Gastroesophageal sphincter (tissue), 4 donors: ENCODE data around the gene PLEKHA8. TPM values are rescaled to one million over a fixed set of nuclear protein-coding genes. Genes with fewer than 3 reads are reported as not detected.

Experiments
- ATAC-seq: fragments of 150-250 bp; one replicate; pipeline ENCODE4 v1.9.1; 2016; ENCODE audit warnings: mild to moderate bottlenecking, moderate library complexity
- H3K27ac ChIP-seq, 4 donors: fragments of 200-600 bp; sonication (generic) in 3 of 4; 1 replicate in 3 of 4; 2 replicates in 1 of 4; pipeline ENCODE4 v1.5.1; 2016 to 2019
- H3K27me3 ChIP-seq: fragments of 200-600 bp; sonication (generic); one replicate; pipeline ENCODE4 v1.5.1; 2019
- H3K36me3 ChIP-seq, 2 donors: fragments of 200-600 bp; sonication (generic); one replicate each; pipeline ENCODE4 v1.5.1; 2019; ENCODE audit warnings: control low read depth in 1 of 2
- H3K4me1 ChIP-seq, 3 donors: fragments of 200-600 bp; sonication (generic); 1 replicate in 2 of 3; 2 replicates in 1 of 3; pipeline ENCODE4 v1.5.1; 2016 to 2019; ENCODE audit warnings: control low read depth in 2 of 3
- H3K4me3 ChIP-seq, 2 donors: fragments of 200-600 bp; sonication (generic); one replicate each; pipeline ENCODE4 v1.5.1; 2019; ENCODE audit warnings: mild to moderate bottlenecking in 1 of 2, moderate library complexity in 1 of 2
- H3K9me3 ChIP-seq, 3 donors: fragments of 200-600 bp; sonication (generic); one replicate each; pipeline ENCODE4 v1.5.1; 2017 to 2019; ENCODE audit warnings: control low read depth in 2 of 3
- EP300 ChIP-seq: sonication (generic); formaldehyde crosslinking; IDR thresholded peaks from one replicate; pipeline ENCODE4 v1.6.1; 2017; ENCODE audit warnings: antibody characterized with exemption, mild to moderate bottlenecking
- POLR2A ChIP-seq, 2 donors: fragments of 450-650 bp; IDR thresholded peaks; one replicate each; pipeline ENCODE4 v1.6.1; 2017; ENCODE audit warnings: antibody characterized with exemption in 2 of 2, mild to moderate bottlenecking in 2 of 2, moderate library complexity in 1 of 2
- POLR2AphosphoS5 ChIP-seq: sonication (generic); formaldehyde crosslinking; IDR thresholded peaks from one replicate; pipeline ENCODE4 v1.6.1; 2017; ENCODE audit warnings: antibody characterized with exemption
- WGBS, 2 donors: methylation state at CpG; one replicate each; pipeline ENCODE4 v1.1.5; 2018; ENCODE audit warnings: low coverage in 1 of 2; 5-methylcytosine and 5-hydroxymethylcytosine counted together
- total RNA-seq, 4 donors: library from RNA; depleted of rRNA; stranded (reverse); fragments of >200 nt; gene quantifications; one replicate each; pipeline ENCODE4 v1.1.0, GENCODE V29; 2016
- TF ChIP-seq, protein P1 (sequence below), 4 experiments: fragments of 200-600 bp in 2 of 4; fragments of 450-650 bp in 2 of 4; sonication (generic) in 1 of 4; IDR thresholded peaks; one replicate each; pipeline ENCODE4 v1.5.1; 2017 to 2019; ENCODE audit warnings: antibody characterized with exemption in 4 of 4, mild to moderate bottlenecking in 2 of 4, moderate library complexity in 2 of 4

Gene PLEKHA8
- total RNA-seq, 4 donors from 2014 or later = 7.5 to 16.3 (median 11.4) TPM

DNA sequence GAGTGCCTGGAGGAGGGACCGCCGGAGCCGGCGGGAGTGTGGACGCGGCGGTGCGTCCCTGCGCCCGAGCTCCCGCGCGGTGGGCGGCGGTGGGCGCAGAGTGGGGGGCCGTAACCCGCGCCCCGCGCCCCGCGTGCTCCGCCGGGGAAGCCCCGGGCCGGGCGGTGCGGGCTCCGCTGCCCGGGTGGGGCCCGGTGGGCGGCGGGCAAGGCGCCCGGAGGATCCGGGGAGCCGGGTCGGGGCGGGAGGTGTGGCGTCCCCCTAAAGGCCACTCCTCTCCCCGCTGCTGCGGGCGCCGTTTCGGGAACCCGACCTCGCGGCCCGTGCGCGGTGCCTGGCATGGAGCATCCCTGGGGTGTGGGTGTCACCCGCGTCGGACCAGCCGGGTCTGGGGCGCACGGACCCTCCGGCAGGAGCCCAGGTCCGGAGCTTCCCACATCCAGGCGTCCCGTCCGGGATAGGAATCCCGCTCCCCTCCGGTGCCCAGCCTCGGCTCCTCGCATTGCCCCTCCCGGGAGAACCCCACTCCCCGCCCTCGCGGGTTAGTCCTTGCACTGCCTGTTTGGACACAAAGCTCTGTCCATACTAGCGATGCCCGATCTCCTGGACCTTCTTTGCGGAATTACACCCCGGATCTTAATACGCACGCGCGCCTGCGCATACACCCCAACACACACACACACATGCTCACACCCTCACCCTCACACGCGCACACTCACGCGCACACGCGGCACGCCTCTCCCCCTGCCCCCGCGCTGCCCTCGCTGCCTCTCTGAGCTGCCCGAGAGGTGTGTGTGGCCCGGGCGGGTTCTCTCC is 107.3 kb downstream of the PLEKHA8 start:
- peak; percentile 64 for TF ChIP-seq POLR2AphosphoS5
- peak in 1 of 2 donors; percentile 31 for TF ChIP-seq POLR2A (IDR thresholded peaks at IDR 0.05)
- TF ChIP-seq, protein P1, sequence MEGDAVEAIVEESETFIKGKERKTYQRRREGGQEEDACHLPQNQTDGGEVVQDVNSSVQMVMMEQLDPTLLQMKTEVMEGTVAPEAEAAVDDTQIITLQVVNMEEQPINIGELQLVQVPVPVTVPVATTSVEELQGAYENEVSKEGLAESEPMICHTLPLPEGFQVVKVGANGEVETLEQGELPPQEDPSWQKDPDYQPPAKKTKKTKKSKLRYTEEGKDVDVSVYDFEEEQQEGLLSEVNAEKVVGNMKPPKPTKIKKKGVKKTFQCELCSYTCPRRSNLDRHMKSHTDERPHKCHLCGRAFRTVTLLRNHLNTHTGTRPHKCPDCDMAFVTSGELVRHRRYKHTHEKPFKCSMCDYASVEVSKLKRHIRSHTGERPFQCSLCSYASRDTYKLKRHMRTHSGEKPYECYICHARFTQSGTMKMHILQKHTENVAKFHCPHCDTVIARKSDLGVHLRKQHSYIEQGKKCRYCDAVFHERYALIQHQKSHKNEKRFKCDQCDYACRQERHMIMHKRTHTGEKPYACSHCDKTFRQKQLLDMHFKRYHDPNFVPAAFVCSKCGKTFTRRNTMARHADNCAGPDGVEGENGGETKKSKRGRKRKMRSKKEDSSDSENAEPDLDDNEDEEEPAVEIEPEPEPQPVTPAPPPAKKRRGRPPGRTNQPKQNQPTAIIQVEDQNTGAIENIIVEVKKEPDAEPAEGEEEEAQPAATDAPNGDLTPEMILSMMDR (IDR thresholded peaks at IDR 0.05) = no peak
- TF ChIP-seq EP300 = no peak
- 0% methylated on average over 9 of the region's 93 CpGs; no CpG with 5 or more reads in 1 of the 2 donors for WGBS, 2 donors
- Histone ChIP-seq H3K36me3 (no peaks in the 10 kb centered on the region), H3K27ac (peak overlapping the region; percentile 89 to 99 (median 92)), H3K9me3 (no peaks in the 10 kb centered on the region), H3K4me3 (peak overlapping the region; percentile 78 to 96), H3K27me3 (no peaks in the 10 kb centered on the region), H3K4me1 (peaks cover 0 to 51% (median 13%) of the 10 kb centered on the region in 3 donors)
- ATAC-seq = peak; percentile 26

- Histone ChIP-seq H3K36me3 (no peaks in the 10 kb centered on the region), H3K27ac (peak overlapping the region; percentile 89 to 99 (median 92)), H3K4me1 (peaks cover 0 to 58% (median 13%) of the 10 kb centered on the region in 3 donors), H3K4me3 (peak overlapping the region; percentile 78 to 96), H3K27me3 (no peaks in the 10 kb centered on the region), H3K9me3 (no peaks in the 10 kb centered on the region)
- 5% methylated on average over 8 of the region's 36 CpGs; no CpG with 5 or more reads in 1 of the 2 donors for whole genome bisulfite sequencing, 2 donors
- no peak for ATAC-seq
- TF ChIP-seq, protein P1 (IDR thresholded peaks at IDR 0.05) = no peak
- TF ChIP-seq POLR2A (IDR thresholded peaks at IDR 0.05) = no peak
- no peak for TF ChIP-seq EP300
- no peak for TF ChIP-seq POLR2AphosphoS5
Measured at GRCh38 chr7:30136117-30136731, 108.0 kb downstream of the PLEKHA8 start.

GRCh38 chr7:30136743-30137485 is 108.7 kb downstream of the PLEKHA8 start:
- Histone ChIP-seq H3K4me1 (peaks cover 5 to 65% (median 13%) of the 10 kb centered on the region in 3 donors), H3K9me3 (no peaks in the 10 kb centered on the region), H3K27ac (peak overlapping the region in 3 of 4 donors; percentile 89 to 99 (median 93)), H3K4me3 (peak overlapping the region; percentile 78 to 96), H3K27me3 (no peaks in the 10 kb centered on the region), H3K36me3 (no peaks in the 10 kb centered on the region)
- no peak for ATAC-seq
- 73 to 79% methylated on average over 3 to 5 of the region's 7 CpGs for WGBS, 2 donors
- no peak for TF ChIP-seq POLR2A (IDR thresholded peaks at IDR 0.05)

GRCh38 chr7:30139836-30140384 is 111.7 kb downstream of the PLEKHA8 start:
- no peaks in the 10 kb centered on the region for H3K36me3 ChIP-seq
- 10 to 20% methylated on average over 1 of the region's 4 CpGs for WGBS, 2 donors
- H3K27ac ChIP-seq = peak overlapping the region in 3 of 4 donors; percentile 72 to 93 (median 85)
- ATAC-seq = no peak
- TF ChIP-seq EP300 = no peak
- TF ChIP-seq, protein P1 (IDR thresholded peaks at IDR 0.05) = no peak
- no peak for TF ChIP-seq POLR2A (IDR thresholded peaks at IDR 0.05)
- no peak for TF ChIP-seq POLR2AphosphoS5
- peaks cover 23 to 88% (median 35%) of the 10 kb centered on the region in 3 donors for H3K4me1 ChIP-seq
- H3K27me3 ChIP-seq = no peaks in the 10 kb centered on the region
- no peaks in the 10 kb centered on the region for H3K9me3 ChIP-seq
- no peak overlapping the region for H3K4me3 ChIP-seq

DNA sequence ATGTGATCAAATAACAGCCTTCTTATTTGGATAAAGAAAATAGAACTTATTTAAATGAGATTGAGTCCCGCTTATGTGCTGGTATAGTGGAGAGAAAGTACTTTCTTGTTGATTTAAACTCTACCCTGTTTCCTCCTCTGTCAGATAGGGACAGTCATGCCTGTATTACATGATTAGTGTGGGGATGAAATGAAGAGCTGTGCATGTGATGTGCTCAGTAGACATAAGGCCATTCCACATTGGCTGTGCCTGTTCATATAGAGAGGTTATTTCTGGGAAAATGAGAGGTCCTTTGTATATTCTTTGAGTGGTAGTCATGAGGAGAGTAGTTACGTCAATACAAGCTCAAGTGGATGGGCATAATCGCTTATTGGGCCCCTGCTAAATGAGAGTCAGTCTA is 112.2 kb downstream of the PLEKHA8 start:
- no peak overlapping the region for H3K4me3 ChIP-seq
- ATAC-seq = no peak
- 91 to 94% methylated on average over 3 of the region's 3 CpGs for WGBS, 2 donors
- H3K9me3 ChIP-seq = no peaks in the 10 kb centered on the region
- H3K36me3 ChIP-seq = no peaks in the 10 kb centered on the region
- peaks cover 28 to 93% (median 35%) of the 10 kb centered on the region in 3 donors for H3K4me1 ChIP-seq
- H3K27me3 ChIP-seq = no peaks in the 10 kb centered on the region
- TF ChIP-seq POLR2AphosphoS5 (no peak), EP300 (no peak), POLR2A (IDR thresholded peaks at IDR 0.05) (no peak)
- TF ChIP-seq, protein P1 (IDR thresholded peaks at IDR 0.05) = no peak
- H3K27ac ChIP-seq = peak overlapping the region in 3 of 4 donors; percentile 72 to 93 (median 85)
